ENCODE data around the gene FBXW12.
"Not testable (repeated sequence)": the region's sequence is repeated elsewhere in the genome, so short reads cannot be mapped to it uniquely, and the experiment has no call there.

FBXW12 gene

DNA sequence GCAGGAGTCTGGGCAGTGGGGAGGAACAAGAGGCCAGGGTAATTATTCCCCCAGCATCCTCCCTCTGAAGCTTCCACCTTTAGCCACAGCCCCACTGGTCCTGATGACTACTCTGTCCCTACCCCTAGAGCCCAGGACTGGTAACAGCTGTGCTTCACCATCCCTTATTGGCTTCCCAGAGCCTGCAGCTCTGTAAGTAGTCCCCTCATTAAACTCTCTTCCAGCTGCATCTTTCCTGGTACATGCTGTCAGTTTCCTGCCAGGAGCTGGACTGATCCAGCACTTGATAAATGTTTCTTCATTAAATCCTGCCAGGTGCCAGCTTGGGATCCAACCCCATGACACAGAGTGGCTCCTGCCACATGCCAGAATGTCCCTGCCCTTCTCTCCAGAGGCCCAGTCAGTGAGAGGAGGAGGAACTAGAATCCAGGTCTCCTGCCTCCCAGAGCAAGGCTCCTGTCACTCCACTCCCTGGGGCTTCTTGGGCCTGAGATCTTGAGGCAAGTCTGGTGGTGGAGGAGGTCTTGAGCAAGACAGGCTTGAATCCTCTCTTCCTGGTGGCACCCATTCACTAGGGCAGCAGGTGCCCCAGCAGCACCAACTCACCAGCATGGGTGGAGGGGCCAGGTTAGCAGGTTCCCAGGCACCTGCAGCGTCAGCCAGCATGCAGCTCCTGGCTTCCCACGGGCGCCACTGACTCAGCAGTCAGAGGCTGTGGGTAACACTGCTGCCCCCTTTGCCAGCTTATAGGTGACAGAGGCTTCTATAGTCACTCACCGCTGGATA is 27.6 kb downstream of the FBXW12 start:
- Histone ChIP-seq H3K27ac (peak overlapping the region in 1 of 2 donors; percentile 4), H3K4me3 (no peak overlapping the region), H3K36me3 (peaks cover 11 to 20% (median 19%) of the 10 kb centered on the region in 3 donors), H3K27me3 (peaks cover 0 to 7% of the 10 kb centered on the region in 2 donors), H3K4me1 (peaks cover 0 to 39% (median 33%) of the 10 kb centered on the region in 4 donors), H3K9me3 (no peaks in the 10 kb centered on the region)
- DNase-seq = no peak
- intact Hi-C loops (cut with DNase I; ENCODE audit: low total_unique reads) = loop anchor here (2.0 to 10.0 kb wide), 3 partner anchors 37 to 145 kb away; no protein-coding TSS in a partner anchor
- TF ChIP-seq CTCF (IDR thresholded peaks at IDR 0.05) = no peak

DNA sequence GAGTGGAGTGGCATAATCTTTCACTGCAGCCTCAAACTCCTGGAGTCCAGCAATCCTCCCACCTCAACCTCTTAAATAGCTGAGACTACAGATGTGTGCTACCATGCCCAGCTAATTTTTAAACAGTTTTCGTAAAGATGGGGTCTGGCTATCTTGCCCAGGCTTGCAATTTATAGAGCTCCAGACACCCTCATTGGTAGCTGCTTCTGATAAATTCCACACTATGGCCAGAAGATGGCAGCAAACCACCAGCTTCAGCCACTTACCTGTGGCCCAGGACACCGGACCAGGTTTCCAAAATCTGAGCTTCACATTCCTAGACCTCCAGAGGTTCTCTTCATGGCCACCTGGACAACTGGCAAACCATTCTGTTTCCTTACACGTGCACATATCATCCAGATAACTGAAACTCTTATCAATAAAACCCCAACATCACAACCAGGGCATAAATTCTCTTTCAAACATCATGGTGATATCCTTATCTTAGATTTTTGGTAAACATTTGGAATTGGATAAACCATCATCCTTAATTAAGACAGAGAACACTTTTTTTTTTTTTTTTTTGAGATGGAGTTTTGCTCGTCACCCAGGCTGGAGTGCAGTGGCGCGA is 28.9 kb downstream of the FBXW12 start:
- Histone ChIP-seq H3K4me1 (peaks cover 0 to 52% (median 47%) of the 10 kb centered on the region in 4 donors), H3K36me3 (peaks cover 18 to 33% (median 31%) of the 10 kb centered on the region in 3 donors), H3K27ac (peak overlapping the region; percentile 84 to 85), H3K4me3 (no peak overlapping the region), H3K27me3 (no peaks in the 10 kb centered on the region), H3K9me3 (no peaks in the 10 kb centered on the region)
- DNase-seq = peak in 1 of 2 donors; percentile 72
- peak; percentile 80 to 95 for TF ChIP-seq CTCF (IDR thresholded peaks at IDR 0.05)
- intact Hi-C loops (cut with DNase I; ENCODE audit: low total_unique reads) = loop anchor here (2.0 kb wide), 1 partner anchor 36 kb away; no protein-coding TSS in a partner anchor

DNA sequence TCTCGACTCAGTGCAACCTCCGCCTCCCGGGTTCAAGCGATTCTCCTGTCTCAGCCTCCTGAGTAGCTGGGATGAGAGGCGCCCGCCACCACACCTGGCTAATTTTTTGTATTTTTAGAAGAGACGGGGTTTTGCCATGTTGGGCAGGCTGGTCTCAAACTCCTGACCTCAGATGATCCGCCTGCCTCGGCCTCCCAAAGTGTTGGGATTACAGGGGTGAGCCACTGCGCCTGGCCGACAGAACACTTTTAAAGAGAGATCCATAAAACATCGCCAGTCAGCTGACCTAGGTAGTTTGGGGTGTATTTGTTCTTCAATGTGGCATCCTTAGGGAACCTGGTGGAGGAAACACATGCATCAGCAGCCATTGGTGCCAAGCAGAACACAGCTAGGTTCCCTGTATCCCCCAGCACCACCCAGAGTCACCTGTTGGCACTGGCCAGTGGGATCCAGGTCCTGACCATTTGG is 29.4 kb downstream of the FBXW12 start:
- Histone ChIP-seq H3K36me3 (peaks cover 21 to 39% (median 37%) of the 10 kb centered on the region in 3 donors), H3K27ac (peak overlapping the region; percentile 84 to 85), H3K4me1 (peaks cover 0 to 55% (median 48%) of the 10 kb centered on the region in 4 donors)
- intact Hi-C loops (cut with DNase I; ENCODE audit: low total_unique reads) = loop anchor here (2.0 kb wide), 1 partner anchor 35 kb away; no protein-coding TSS in a partner anchor
- not testable (repeated sequence) for H3K9me3 ChIP-seq, H3K27me3 ChIP-seq, H3K4me3 ChIP-seq
- DNase-seq = peak in 1 of 2 donors; percentile 71

- H3K27ac ChIP-seq = peak overlapping the region; percentile 84 to 85
- no peaks in the 10 kb centered on the region for H3K9me3 ChIP-seq
- no peak overlapping the region for H3K4me3 ChIP-seq
- intact Hi-C loops (cut with DNase I; ENCODE audit: low total_unique reads) = no loop called here
- peaks cover 0 to 55% (median 48%) of the 10 kb centered on the region in 4 donors for H3K4me1 ChIP-seq
- H3K27me3 ChIP-seq = no peaks in the 10 kb centered on the region
- peaks cover 27 to 47% (median 45%) of the 10 kb centered on the region in 3 donors for H3K36me3 ChIP-seq
- TF ChIP-seq CTCF (IDR thresholded peaks at IDR 0.05) = peak in 1 of 2 experiments; percentile 12
- DNase-seq = peak; percentile 99
Measured at GRCh38 chr3:48402281-48402732, 30.3 kb downstream of the FBXW12 start.

GRCh38 chr3:48402907-48403306 is 30.9 kb downstream of the FBXW12 start:
- TF ChIP-seq CTCF (IDR thresholded peaks at IDR 0.05) = no peak
- peak overlapping the region; percentile 84 to 85 for H3K27ac ChIP-seq
- DNase-seq = no peak
- no peak overlapping the region for H3K4me3 ChIP-seq
- H3K36me3 ChIP-seq = peaks cover 33 to 53% (median 51%) of the 10 kb centered on the region in 3 donors
- peaks cover 0 to 55% (median 48%) of the 10 kb centered on the region in 4 donors for H3K4me1 ChIP-seq
- H3K9me3 ChIP-seq = no peaks in the 10 kb centered on the region
- H3K27me3 ChIP-seq = no peaks in the 10 kb centered on the region
- intact Hi-C loops (cut with DNase I; ENCODE audit: low total_unique reads) = no loop called here

Data from tibial artery (tissue), 4 donors.